Kidney glomerular epithelial cell (primary cell): ENCODE measurements around the gene NALCN.

ENCODE experiments used
- DNase-seq: peaks from one replicate; lab custom pipeline; 2025; lab: John Stamatoyannopoulos, UW

NALCN gene

GRCh38 chr13:101204270-101205020, 211.9 kb downstream of the NALCN start:
- no peak for DNase-seq

GRCh38 chr13:101202590-101202989, 213.7 kb downstream of the NALCN start:
- no peak for DNase-seq

DNA sequence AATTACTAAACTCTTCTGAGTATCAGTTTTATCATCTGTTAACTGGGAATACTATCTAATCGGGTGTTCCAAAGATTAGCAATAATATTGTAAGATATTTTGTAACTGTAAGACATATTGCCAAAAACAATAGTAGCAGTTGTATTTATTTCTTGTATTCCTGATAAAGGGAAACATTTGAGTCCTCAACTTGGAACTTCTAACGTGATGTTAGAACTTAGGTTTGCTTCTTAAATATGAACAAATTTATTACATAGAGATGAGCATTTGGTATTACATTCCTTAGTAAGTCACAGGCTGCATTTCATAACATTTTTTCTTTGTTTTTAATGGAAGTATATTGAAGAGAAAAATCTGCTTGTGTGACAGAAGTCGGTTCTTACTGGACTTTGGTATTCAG, 225.3 kb downstream of the NALCN start:
- no peak for DNase-seq

GRCh38 chr13:101190337-101190736, 226.0 kb downstream of the NALCN start:
- no peak for DNase-seq

GRCh38 chr13:101185606-101186005, 230.7 kb downstream of the NALCN start:
- DNase-seq = no peak

DNA sequence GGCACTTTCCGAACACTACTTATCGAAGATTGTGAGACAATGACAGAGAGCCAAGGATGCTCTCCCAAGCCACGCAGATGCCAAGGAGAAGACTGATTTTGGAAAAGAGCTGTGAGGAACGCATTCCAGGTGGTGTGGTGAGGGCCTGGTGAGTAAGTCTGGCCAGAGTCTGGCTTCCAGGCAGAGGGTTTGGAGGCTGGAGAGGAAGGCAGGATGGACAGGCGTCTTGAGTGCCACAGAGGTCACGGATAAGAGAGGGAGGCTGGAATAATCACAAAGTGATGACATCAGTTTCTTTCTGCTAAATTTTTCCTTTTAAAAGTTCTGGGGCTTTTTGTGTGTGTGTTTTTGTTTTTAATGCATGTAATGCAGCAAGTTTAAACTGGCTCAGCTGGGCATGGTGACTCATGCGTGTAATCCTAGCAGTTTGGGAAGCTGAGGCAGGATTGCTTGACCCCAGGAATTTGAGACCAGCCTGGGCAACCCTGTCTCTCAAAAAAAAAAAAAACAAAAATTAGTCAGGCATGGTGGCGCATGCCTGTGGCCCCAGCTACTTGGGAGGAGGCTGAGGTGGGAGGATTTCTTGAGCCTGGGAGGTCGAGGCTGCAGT, 235.1 kb downstream of the NALCN start:
- DNase-seq = no peak

DNA sequence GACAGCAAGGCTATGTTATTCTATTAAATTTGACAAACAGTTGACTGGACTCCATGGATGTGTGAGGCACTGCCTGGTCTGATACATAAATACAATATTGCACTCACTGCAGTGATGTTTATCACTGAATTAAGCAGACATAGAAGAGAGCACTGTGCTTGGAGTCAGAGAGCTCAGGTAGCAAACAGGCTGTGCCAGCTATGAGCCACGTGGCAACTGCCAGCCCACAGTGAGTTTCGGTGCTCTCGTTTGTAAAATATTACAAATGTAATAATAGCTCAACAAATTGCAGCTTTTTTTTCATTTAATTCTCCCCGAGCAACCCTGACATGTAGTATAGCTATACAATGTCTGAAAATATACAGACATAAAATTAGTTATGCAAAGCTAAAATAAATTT, 237.3 kb downstream of the NALCN start:
- no peak for DNase-seq

- no peak for DNase-seq
Measured at GRCh38 chr13:101178406-101178805, 237.9 kb downstream of the NALCN start.

DNA sequence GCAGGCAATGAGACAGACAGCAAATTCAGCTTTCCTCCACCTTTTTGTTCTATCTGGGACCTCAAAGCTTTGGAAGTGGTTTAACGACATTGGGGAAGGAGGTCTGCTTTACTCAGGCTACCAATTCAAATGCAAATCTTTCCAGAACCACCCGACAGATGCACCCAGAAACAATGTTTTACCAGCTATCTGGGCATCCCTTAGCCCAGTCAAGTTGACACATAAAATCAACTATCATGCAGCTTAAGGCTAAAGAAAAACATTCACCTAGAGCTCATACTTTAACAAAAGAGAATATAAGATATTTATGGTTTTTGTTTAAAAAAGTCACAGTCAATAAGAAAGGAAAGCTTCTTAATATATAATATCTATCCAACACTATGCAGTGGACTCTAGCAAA, 246.0 kb downstream of the NALCN start:
- no peak for DNase-seq

DNA sequence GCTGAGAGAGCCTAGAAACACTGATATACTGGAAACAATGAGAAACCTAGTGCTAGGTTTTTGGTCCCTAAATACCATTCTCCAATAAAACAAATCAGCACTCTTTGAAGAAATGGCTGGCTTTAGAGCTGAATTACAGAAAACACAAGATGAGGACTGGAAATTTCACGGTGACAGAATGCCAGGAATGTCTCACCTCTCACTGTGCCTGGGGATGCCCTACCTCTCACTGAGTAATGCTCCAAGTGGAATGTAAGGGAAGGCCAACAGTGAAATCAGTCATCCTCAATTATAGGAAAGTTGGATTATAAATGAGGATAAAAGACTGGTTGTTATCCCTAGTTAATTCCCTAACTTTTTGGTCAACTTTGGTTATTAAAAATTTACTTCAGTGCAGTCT, 259.0 kb downstream of the NALCN start:
- DNase-seq = peak; percentile 63

GRCh38 chr13:101155920-101156319, 260.4 kb downstream of the NALCN start:
- DNase-seq = no peak

GRCh38 chr13:101152184-101152583, 264.1 kb downstream of the NALCN start:
- no peak for DNase-seq

- DNase-seq = no peak
Measured at GRCh38 chr13:101150998-101151397, 265.3 kb downstream of the NALCN start.

DNA sequence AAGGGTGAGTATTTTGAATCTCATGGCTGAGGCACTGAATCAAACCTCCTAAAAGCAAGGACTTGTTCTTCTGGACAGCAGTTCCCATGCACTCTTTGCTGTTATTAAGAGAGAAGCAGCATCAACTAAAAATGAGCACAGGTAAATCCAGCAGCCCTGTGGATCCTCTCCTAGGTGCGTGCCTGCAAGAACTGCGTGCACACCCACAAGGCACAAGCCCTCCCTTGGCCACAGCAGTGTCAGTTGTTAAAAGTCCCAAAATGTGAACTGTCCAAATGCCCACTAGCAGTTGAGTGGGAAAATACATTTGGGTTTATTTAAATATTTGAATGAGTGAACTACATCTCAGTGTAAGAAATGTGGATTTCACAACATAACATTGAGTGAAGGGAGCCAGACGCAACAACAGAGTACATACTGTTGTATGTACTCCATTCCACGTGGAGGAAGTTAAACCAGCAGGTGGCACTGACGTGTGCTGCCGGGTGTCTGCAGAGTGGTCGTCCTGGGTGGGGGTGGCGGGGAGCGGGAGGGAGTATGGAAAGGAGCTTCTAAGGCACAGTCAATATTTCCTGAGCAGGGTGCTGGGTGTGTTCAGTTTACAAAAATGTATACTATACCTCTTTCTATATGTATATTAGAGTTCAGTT, 266.4 kb downstream of the NALCN start:
- no peak for DNase-seq

- no peak for DNase-seq
Measured at GRCh38 chr13:101146101-101146898, 270.0 kb downstream of the NALCN start.

DNA sequence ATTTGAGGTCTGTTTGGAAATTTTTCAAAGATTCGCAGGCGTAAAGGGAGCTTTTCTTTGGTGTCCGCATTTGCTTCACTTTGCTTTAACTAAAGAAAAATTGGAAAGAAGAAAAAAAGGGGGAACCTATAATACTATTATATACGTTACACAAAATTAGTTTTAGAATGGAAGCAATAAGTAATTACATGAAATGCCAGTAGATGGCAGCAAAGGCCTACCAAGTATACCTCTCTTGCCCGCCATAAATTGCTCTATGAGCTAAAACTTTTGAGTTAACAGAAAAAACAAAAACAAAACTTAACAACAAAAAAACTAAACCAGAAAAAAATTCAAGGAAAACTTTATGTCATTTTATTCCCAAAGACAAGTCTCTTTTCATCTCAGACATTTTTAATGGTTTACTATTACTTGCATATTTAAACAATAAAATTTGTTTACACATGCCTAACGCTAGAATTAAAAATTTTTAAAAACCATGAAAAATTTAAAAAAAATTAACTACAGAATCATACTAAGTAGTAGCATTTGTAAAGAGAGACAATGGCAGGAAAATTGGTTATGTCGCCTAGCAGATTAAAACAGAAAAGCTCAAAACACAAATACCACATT, 271.4 kb downstream of the NALCN start:
- peak; percentile 50 for DNase-seq

DNA sequence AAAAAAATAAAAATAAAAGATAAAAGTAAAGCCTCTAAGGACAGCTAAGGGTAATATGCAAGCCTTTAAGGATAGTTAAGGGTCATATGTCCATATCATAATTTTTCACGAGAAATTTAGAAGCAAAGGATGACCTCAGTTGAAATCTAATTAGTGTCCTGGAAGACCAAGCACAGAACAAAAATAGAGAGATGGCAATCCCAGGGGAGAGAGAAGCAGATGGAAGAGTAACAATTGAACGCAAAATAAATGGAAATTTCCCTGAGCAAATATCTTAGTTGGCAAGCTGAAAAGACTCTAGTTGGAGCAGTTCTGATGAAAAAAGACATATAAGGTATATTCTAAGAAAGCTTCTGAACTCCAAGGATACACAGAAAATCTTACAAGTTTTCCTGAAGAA, 275.4 kb downstream of the NALCN start:
- DNase-seq = no peak

GRCh38 chr13:101140087-101140770, 276.1 kb downstream of the NALCN start:
- no peak for DNase-seq

DNA sequence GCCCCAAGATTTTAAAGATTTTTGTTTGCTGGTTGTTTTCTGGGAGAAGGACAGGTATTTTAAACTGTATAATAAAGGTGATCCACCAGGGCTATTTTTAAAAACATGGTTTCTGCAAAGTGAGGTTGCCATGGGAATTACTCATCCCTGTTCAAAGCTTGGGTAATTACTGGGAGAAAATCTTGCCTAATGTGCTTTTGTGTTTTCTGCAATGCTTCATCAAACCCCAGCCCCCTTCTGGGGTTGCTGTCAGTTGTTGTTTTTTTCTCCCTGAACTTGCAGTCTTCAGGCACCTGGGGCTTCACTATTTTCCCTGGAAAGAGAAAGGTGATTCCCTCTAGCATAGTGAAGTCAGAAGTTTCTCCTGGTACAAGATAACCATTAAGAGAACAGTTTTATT, 277.2 kb downstream of the NALCN start:
- peak; percentile 30 for DNase-seq

GRCh38 chr13:101127741-101128353, 288.5 kb downstream of the NALCN start:
- peak; percentile 56 for DNase-seq

DNA sequence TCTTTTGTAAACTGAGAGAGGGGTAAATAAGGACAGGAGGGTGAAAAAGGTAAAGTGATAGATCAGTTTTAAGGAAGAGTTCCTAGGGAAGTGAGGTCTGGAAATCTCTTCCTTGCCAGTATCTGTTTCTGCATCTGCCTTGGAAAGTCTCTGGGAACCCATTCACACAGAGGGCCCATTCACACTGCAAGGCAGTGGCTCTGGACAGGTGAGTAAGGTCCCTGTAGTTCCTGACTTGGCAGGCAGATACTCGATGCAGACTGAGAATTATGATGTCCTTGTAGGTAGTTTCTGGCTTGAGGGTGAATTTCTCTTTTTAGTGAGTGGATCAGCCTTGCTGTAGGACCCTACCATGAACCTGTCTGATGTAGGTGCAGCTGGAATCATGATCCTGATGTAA, 293.3 kb downstream of the NALCN start:
- DNase-seq = no peak
